Smooth muscle cell (in vitro differentiated cells): ENCODE measurements around the gene SLC6A19. TPM values are rescaled to one million over a fixed set of nuclear protein-coding genes. Genes with fewer than 3 reads are reported as not detected.

Experiments
- DNase-seq: peaks from one replicate; lab custom pipeline; 2025; ENCODE audit not compliant: unreplicated experiment; lab: John Stamatoyannopoulos, UW
- H2AFZ ChIP-seq: fragments of 200-600 bp; sonication (generic); 2 replicates; pipeline ENCODE4 v1.6.0; 2016; ENCODE audit warnings: antibody characterized with exemption, low read depth, mild to moderate bottlenecking
- H3F3A ChIP-seq: fragments of 200-600 bp; sonication (generic); 2 replicates; pipeline ENCODE4 v1.6.0; 2017; ENCODE audit warnings: antibody characterized with exemption, low read depth
- H3K27ac ChIP-seq: fragments of 200-600 bp; sonication (generic); 2 replicates; pipeline ENCODE4 v1.5.1; 2016; ENCODE audit warnings: low read depth, mild to moderate bottlenecking
- H3K27me3 ChIP-seq: fragments of 200-600 bp; sonication (generic); 2 replicates; pipeline ENCODE4 v1.6.1; 2016; ENCODE audit warnings: low read depth, mild to moderate bottlenecking
- H3K36me3 ChIP-seq: fragments of 200-600 bp; sonication (generic); 2 replicates; pipeline ENCODE4 v1.5.1; 2016; ENCODE audit warnings: low read depth
- H3K4me1 ChIP-seq: fragments of 200-600 bp; sonication (generic); 2 replicates; pipeline ENCODE4 v1.5.1; 2016; ENCODE audit warnings: low read depth
- H3K4me2 ChIP-seq: fragments of 200-600 bp; sonication (generic); 2 replicates; pipeline ENCODE4 v1.6.0; 2016; ENCODE audit warnings: mild to moderate bottlenecking
- H3K4me3 ChIP-seq: fragments of 200-600 bp; sonication (generic); 2 replicates; pipeline ENCODE4 v1.5.1; 2016; ENCODE audit warnings: mild to moderate bottlenecking
- H3K79me2 ChIP-seq: fragments of 200-600 bp; sonication (generic); 2 replicates; pipeline ENCODE4 v1.6.0; 2016; ENCODE audit warnings: low read depth, mild to moderate bottlenecking
- H3K9ac ChIP-seq: fragments of 200-600 bp; sonication (generic); 2 replicates; pipeline ENCODE4 v1.6.0; 2016; ENCODE audit warnings: low read depth
- H3K9me3 ChIP-seq: fragments of 200-600 bp; sonication (generic); replicated peaks from 2 replicates; pipeline ENCODE4 v1.5.1; 2016; ENCODE audit warnings: low read depth
- H4K20me1 ChIP-seq: fragments of 200-600 bp; sonication (generic); 2 replicates; pipeline ENCODE4 v1.6.0; 2016; ENCODE audit warnings: low read depth
- CTCF ChIP-seq: fragments of 200-600 bp; sonication (generic); IDR thresholded peaks from 2 replicates; pipeline ENCODE4 v1.5.1; 2017; ENCODE audit warnings: borderline replicate concordance, mild to moderate bottlenecking, antibody characterized with exemption; ENCODE audit not compliant: insufficient read depth, poor library complexity, severe bottlenecking
- WGBS: methylation state at CpG from one replicate; pipeline ENCODE4 v1.1.7; 2016; ENCODE audit warnings: low lambda C conversion rate; 5-methylcytosine and 5-hydroxymethylcytosine counted together
- polyA plus RNA-seq: library from polyadenylated mRNA; unstranded; fragments of >200 nt; fragmentation: Nextera tagmentation; extraction: Ambion mirVana; gene quantifications from 2 replicates; pipeline ENCODE4 v1.2.1, GENCODE V29; 2016
- total RNA-seq: library from RNA; depleted of rRNA; stranded (reverse); fragments of >200 nt; gene quantifications from 2 replicates; pipeline ENCODE4 v1.2.3, GENCODE V29; 2014

The SLC6A19 gene
- total and polyA plus RNA-seq, 2 experiments from 2014 or later = not detected

DNA sequence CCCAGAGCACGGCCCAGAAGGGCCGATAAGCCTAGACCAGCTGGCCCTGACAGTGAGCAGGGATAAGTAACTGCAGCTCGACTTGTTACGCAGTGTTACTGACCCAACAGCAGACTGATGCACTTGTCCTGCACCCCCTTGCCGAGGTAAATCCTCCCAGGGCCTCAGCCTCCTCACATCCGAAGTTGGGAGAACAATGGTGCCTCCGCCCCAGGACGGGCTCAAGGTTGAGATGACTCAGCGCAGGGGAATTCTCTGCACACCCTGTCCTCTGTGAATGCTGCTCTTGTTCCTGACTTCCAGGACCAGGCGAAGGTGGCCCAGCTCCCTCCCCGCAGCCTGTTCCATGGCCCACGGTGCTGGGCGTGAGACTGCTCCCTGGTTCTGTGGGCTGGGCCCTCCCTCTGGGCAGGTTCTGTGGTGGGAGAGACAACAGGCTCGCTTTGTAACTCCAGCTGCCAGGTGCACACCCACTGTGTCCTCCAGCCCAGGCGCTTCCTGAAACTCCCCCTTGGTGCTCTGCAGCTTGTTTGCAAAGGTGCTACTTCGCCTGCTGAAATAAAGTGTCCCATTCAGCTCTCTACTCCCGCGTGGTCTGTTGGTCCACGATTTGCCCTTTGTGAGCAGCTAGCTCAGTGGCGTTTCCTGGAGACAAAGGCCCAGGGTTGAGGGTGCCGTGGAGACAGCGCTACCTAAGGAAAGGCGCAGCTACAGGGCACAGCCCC lies 40.1 kb upstream of the SLC6A19 start:
- no peak overlapping the region for H3K9ac ChIP-seq
- H3K27ac ChIP-seq = no peak overlapping the region
- no peaks in the 10 kb centered on the region for H3K9me3 ChIP-seq
- H3K79me2 ChIP-seq = no peaks in the 10 kb centered on the region
- no peak for TF ChIP-seq CTCF
- no peak overlapping the region for H3K4me3 ChIP-seq
- H3K4me1 ChIP-seq = no peaks in the 10 kb centered on the region
- DNase-seq = no peak
- peaks cover 22% of the 10 kb centered on the region for H3K27me3 ChIP-seq
- no peaks in the 10 kb centered on the region for H3F3A ChIP-seq
- H4K20me1 ChIP-seq = no peaks in the 10 kb centered on the region
- no peaks in the 10 kb centered on the region for H3K36me3 ChIP-seq
- H3K4me2 ChIP-seq = no peak overlapping the region
- WGBS = 82% methylated on average over 23 of the region's 23 CpGs
- no peak overlapping the region for H2AFZ ChIP-seq

- no peak overlapping the region for H3K4me3 ChIP-seq
- DNase-seq = no peak
- no peaks in the 10 kb centered on the region for H3K4me1 ChIP-seq
- no peak overlapping the region for H3K4me2 ChIP-seq
- no peak overlapping the region for H3K9ac ChIP-seq
- H3K9me3 ChIP-seq = no peaks in the 10 kb centered on the region
- H3K36me3 ChIP-seq = no peaks in the 10 kb centered on the region
- no peak overlapping the region for H2AFZ ChIP-seq
- H4K20me1 ChIP-seq = no peaks in the 10 kb centered on the region
- H3K79me2 ChIP-seq = no peaks in the 10 kb centered on the region
- H3K27me3 ChIP-seq = peaks cover 16% of the 10 kb centered on the region
- WGBS = 91% methylated on average over 19 of the region's 19 CpGs
- no peak overlapping the region for H3K27ac ChIP-seq
- H3F3A ChIP-seq = no peaks in the 10 kb centered on the region
- TF ChIP-seq CTCF = no peak
Measured at GRCh38 chr5:1161833-1162229, 39.6 kb upstream of the SLC6A19 start.

- WGBS = 96% methylated on average over 16 of the region's 17 CpGs
- Histone ChIP-seq H2AFZ (no peak overlapping the region), H3K4me1 (no peaks in the 10 kb centered on the region), H3K4me2 (no peak overlapping the region), H3K79me2 (no peaks in the 10 kb centered on the region), H3K27ac (no peak overlapping the region), H3K36me3 (no peaks in the 10 kb centered on the region), H4K20me1 (no peaks in the 10 kb centered on the region), H3K9ac (no peak overlapping the region), H3K27me3 (peaks cover 15% of the 10 kb centered on the region), H3F3A (no peaks in the 10 kb centered on the region), H3K4me3 (no peak overlapping the region), H3K9me3 (no peaks in the 10 kb centered on the region)
- DNase-seq = no peak
- no peak for TF ChIP-seq CTCF
Measured at GRCh38 chr5:1162276-1162675, 39.1 kb upstream of the SLC6A19 start.

DNA sequence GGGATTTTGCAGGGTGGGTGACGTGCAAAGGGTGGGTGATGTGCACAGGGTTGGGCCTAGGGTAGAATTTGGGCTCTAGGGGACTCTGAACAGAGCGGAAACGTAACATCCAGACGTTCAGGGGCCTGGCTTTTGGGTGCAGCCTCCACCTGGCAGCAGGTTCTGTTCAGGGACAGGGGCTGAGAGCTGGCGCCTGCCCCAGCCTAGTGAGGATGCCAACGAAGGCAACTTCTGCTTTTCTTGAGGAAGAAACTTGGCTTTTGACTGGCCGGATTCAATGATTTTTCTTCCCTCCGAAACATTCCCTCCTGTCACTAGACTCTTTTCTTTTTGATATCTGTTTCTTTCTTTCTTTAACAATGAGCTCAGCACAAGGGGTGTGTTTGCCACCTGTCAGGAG lies 38.6 kb upstream of the SLC6A19 start:
- Histone ChIP-seq H3F3A (no peaks in the 10 kb centered on the region), H3K4me1 (no peaks in the 10 kb centered on the region), H3K9ac (no peak overlapping the region), H3K36me3 (no peaks in the 10 kb centered on the region), H3K27ac (no peak overlapping the region), H3K4me2 (no peak overlapping the region), H3K9me3 (no peaks in the 10 kb centered on the region), H3K79me2 (no peaks in the 10 kb centered on the region), H2AFZ (no peak overlapping the region), H3K27me3 (peaks cover 14% of the 10 kb centered on the region), H4K20me1 (no peaks in the 10 kb centered on the region), H3K4me3 (no peak overlapping the region)
- no peak for TF ChIP-seq CTCF
- 90% methylated on average over 8 of the region's 8 CpGs for WGBS
- no peak for DNase-seq
